B cell (primary cell): Measurements from ENCODE around the gene NRAP.

Source experiments
- EZH2 ChIP-seq: IDR thresholded peaks from 2 replicates; pipeline ENCODE4 v1.6.1; 2012; ENCODE audit warnings: borderline replicate concordance, low read depth, mild to moderate bottlenecking, moderate library complexity, low read length; ENCODE audit not compliant: insufficient read depth, poor library complexity, severe bottlenecking
- TF ChIP-seq, protein P1 (sequence below): fragments of 200-600 bp; IDR thresholded peaks from one replicate; pipeline ENCODE4 v1.8.0; 2022; ENCODE audit warnings: antibody characterized with exemption, mild to moderate bottlenecking

DNA sequence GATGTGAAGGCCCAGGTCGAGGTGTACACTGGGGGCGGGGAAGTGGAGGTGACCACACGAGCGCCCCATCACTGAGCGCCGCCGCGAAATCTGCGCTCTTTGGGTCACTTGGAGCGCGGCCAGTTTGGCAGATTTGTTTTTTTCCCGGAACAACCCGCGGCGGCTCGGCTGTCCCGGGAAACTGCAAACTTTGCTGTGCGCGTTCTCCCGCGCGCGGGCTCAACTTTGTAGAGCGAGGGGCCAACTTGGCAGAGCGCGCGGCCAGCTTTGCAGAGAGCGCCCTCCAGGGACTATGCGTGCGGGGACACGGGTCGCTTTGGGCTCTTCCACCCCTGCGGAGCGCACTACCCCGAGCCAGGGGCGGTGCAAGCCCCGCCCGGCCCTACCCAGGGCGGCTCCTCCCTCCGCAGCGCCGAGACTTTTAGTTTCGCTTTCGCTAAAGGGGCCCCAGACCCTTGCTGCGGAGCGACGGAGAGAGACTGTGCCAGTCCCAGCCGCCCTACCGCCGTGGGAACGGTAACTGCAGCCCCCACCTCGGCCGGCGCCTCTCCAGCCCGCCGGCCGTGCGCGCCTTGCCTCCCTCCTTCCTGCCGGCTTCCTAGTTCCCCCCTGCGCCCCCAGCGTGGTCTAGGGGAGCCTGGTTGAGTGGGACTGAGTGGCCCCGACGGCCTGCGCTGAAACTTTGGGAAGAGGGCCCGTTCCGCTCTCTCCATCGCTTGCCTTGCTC, 15.8 kb upstream of the NRAP start, which contains the start of gene CASP7:
- TF ChIP-seq, protein P1, sequence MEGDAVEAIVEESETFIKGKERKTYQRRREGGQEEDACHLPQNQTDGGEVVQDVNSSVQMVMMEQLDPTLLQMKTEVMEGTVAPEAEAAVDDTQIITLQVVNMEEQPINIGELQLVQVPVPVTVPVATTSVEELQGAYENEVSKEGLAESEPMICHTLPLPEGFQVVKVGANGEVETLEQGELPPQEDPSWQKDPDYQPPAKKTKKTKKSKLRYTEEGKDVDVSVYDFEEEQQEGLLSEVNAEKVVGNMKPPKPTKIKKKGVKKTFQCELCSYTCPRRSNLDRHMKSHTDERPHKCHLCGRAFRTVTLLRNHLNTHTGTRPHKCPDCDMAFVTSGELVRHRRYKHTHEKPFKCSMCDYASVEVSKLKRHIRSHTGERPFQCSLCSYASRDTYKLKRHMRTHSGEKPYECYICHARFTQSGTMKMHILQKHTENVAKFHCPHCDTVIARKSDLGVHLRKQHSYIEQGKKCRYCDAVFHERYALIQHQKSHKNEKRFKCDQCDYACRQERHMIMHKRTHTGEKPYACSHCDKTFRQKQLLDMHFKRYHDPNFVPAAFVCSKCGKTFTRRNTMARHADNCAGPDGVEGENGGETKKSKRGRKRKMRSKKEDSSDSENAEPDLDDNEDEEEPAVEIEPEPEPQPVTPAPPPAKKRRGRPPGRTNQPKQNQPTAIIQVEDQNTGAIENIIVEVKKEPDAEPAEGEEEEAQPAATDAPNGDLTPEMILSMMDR, result no peak
- no peak for TF ChIP-seq EZH2
